DOHH2 (cell line): ENCODE results near the gene SIVA1.

Experiments used
- H3F3A ChIP-seq: fragments of 200-600 bp; sonication (generic), shearing (Covaris generic); 2 replicates; pipeline ENCODE4 v1.6.0; 2016; ENCODE audit warnings: antibody characterized with exemption, mild to moderate bottlenecking; ENCODE audit not compliant: control insufficient read depth, insufficient read depth
- H3K27ac ChIP-seq: fragments of 200-600 bp; sonication (generic); 2 replicates; pipeline ENCODE4 v1.5.1; 2014; ENCODE audit warnings: low read depth, mild to moderate bottlenecking, low read length, moderate library complexity
- H3K27me3 ChIP-seq: fragments of 200-600 bp; sonication (generic); 2 replicates; pipeline ENCODE4 v1.6.1; 2014; ENCODE audit warnings: mild to moderate bottlenecking, low read length, mixed read lengths; ENCODE audit not compliant: control insufficient read depth
- H3K36me3 ChIP-seq: fragments of 200-600 bp; sonication (generic); 2 replicates; pipeline ENCODE4 v1.6.1; 2014; ENCODE audit warnings: mild to moderate bottlenecking, low read length, moderate library complexity, mixed read lengths; ENCODE audit not compliant: control insufficient read depth
- H3K4me1 ChIP-seq: fragments of 200-600 bp; sonication (generic); 2 replicates; pipeline ENCODE4 v1.6.1; 2014; ENCODE audit warnings: mild to moderate bottlenecking, low read length, mixed read lengths; ENCODE audit not compliant: control insufficient read depth
- H3K4me2 ChIP-seq: fragments of 200-600 bp; sonication (generic); 2 replicates; pipeline ENCODE4 v1.6.0; 2014; ENCODE audit warnings: mild to moderate bottlenecking, low read length, moderate library complexity
- H3K4me3 ChIP-seq: fragments of 200-600 bp; sonication (generic); 2 replicates; pipeline ENCODE4 v1.5.1; 2014; ENCODE audit warnings: mild to moderate bottlenecking, low read length, mixed read lengths
- H3K79me2 ChIP-seq: fragments of 200-600 bp; sonication (generic); 2 replicates; pipeline ENCODE4 v1.6.1; 2014; ENCODE audit warnings: mild to moderate bottlenecking, low read length, mixed read lengths; ENCODE audit not compliant: control insufficient read depth
- H3K9me2 ChIP-seq: fragments of 200-600 bp; sonication (generic); replicated peaks from 2 replicates; pipeline ENCODE4 v1.6.1; 2014; ENCODE audit warnings: mild to moderate bottlenecking, low read length, mixed read lengths; ENCODE audit not compliant: control insufficient read depth
- H3K9me3 ChIP-seq: fragments of 200-600 bp; sonication (generic); 2 replicates; pipeline ENCODE4 v1.6.1; 2014; ENCODE audit warnings: antibody characterized with exemption, low read length, mixed read lengths; ENCODE audit not compliant: control insufficient read depth, insufficient read depth
- H4K20me1 ChIP-seq: fragments of 200-600 bp; sonication (generic); 2 replicates; pipeline ENCODE4 v1.6.0; 2014; ENCODE audit warnings: low read depth, mild to moderate bottlenecking, antibody characterized with exemption, low read length, moderate library complexity; ENCODE audit not compliant: control insufficient read depth, insufficient read depth
- EZH2phosphoT487 ChIP-seq: fragments of 200-600 bp; sonication (generic); IDR thresholded peaks from 2 replicates; pipeline ENCODE4 v1.6.1; 2017; ENCODE audit warnings: borderline replicate concordance, mild to moderate bottlenecking, antibody characterized with exemption, low read length, moderate library complexity, mixed read lengths
- TF ChIP-seq, protein P1 (sequence below): fragments of 200-600 bp; sonication (generic); IDR thresholded peaks from one replicate; pipeline ENCODE4 v1.5.1; 2014; ENCODE audit warnings: antibody characterized with exemption, mild to moderate bottlenecking, low read depth, low read length; ENCODE audit not compliant: poor library complexity, severe bottlenecking

Gene SIVA1

DNA sequence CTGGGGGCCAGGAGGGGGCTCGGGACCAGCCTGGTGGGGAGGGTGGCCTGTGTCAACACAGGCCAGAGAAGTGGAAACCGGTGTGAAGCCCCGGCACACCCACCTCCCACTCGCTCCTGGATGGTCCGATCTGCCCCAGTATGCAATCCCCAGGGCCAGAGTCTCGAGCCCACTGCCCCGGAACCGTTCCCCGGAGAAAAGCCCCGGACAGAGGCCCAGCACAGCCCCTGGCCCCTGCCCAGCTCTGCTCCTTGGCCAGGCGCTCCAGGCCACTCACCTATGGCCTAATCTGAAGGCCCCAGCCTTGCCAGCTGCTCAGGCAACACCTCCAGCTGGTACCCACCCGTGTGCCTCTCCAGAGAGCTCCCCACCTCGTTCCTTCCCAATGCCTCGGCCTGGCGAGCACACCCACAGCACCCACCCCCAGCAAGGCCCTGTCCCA lies 24.9 kb downstream of the SIVA1 start:
- Histone ChIP-seq H3K36me3 (peaks cover 54% of the 10 kb centered on the region), H3K9me2 (no peaks in the 10 kb centered on the region), H4K20me1 (no peaks in the 10 kb centered on the region), H3K4me1 (no peaks in the 10 kb centered on the region), H3K4me2 (no peak overlapping the region), H3K79me2 (no peaks in the 10 kb centered on the region), H3K4me3 (no peak overlapping the region), H3K9me3 (no peaks in the 10 kb centered on the region; the same call in 1 of the 2 replicates), H3K27me3 (no peaks in the 10 kb centered on the region), H3K27ac (no peak overlapping the region), H3F3A (no peaks in the 10 kb centered on the region)
- TF ChIP-seq EZH2phosphoT487: no peak

DNA sequence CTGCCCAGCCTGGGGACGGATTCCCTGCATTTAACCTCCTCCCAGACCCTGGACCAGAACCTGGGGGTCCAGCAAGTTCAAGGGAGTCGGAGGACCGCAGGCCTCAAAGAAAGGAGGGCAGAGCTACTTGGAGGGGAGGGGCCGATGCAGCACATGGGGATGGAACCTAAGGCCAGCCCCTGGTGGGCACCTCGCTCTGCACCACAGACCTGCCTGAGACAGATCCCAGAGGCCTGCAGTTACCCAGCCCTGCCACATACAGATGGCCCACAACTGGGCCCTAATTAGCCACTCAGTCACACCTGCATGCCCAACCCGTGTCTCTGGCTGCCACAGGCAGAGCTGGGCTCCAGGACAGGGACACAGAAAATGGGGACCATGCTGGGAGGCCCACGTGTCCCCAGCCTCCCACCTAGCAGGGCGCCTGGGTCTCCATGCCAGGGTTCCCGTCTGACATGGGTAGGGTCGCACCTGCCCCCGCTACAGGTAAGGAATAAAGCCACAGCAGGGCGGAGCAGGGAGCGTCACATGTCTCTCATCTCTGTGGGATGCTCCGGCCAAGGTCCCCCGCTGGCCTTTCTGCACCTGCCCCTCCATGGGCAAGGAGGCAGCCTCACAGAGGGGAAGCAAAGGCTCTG lies 25.9 kb downstream of the SIVA1 start:
- Histone ChIP-seq H3K27me3 (no peaks in the 10 kb centered on the region), H3K4me2 (no peak overlapping the region), H3K9me2 (no peaks in the 10 kb centered on the region), H3K9me3 (no peaks in the 10 kb centered on the region), H3K36me3 (peaks cover 44% of the 10 kb centered on the region), H3K27ac (no peak overlapping the region), H3K4me1 (no peaks in the 10 kb centered on the region), H4K20me1 (no peaks in the 10 kb centered on the region), H3K79me2 (no peaks in the 10 kb centered on the region), H3K4me3 (no peak overlapping the region), H3F3A (no peaks in the 10 kb centered on the region)
- TF ChIP-seq EZH2phosphoT487: no peak
- TF ChIP-seq, protein P1, sequence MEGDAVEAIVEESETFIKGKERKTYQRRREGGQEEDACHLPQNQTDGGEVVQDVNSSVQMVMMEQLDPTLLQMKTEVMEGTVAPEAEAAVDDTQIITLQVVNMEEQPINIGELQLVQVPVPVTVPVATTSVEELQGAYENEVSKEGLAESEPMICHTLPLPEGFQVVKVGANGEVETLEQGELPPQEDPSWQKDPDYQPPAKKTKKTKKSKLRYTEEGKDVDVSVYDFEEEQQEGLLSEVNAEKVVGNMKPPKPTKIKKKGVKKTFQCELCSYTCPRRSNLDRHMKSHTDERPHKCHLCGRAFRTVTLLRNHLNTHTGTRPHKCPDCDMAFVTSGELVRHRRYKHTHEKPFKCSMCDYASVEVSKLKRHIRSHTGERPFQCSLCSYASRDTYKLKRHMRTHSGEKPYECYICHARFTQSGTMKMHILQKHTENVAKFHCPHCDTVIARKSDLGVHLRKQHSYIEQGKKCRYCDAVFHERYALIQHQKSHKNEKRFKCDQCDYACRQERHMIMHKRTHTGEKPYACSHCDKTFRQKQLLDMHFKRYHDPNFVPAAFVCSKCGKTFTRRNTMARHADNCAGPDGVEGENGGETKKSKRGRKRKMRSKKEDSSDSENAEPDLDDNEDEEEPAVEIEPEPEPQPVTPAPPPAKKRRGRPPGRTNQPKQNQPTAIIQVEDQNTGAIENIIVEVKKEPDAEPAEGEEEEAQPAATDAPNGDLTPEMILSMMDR: no peak

DNA sequence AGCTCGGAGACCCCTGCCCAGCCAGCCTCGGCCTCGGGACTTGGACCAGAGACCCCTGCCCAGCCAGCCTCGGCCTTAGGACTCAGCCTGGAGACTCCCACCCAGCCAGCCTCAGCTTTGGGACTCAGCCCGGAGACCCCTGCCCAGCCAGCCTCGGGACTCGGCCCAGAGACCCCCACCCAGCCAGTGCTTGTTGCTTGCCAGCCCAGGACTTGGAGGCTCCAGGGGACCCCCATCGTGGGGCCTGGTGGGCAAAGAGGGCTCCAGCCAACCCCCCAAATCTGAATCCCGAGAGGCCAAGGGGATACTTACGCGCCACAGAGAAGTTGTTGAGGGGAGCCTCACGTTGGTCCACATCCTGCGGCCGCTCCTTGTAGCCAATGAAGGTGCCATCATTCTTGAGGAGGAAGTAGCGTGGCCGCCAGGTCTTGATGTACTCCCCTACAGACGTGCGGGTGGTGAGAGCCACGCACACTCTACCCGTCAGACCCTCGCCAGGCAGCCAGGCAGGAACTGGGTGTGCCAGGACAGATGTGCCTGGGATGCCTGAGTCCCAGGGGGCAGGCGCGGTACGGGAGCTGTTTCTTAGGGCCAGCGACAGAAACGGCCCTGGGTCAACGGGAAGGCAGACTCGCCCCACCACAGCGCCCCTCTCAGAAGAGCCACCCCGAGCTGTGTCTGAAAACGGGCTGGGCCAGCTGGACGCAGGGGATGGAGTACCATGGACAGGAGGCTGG lies 27.0 kb downstream of the SIVA1 start:
- no peaks in the 10 kb centered on the region for H3K79me2 ChIP-seq
- H3K9me3 ChIP-seq: no peaks in the 10 kb centered on the region
- no peak overlapping the region for H3K4me3 ChIP-seq
- H4K20me1 ChIP-seq: no peaks in the 10 kb centered on the region
- H3F3A ChIP-seq: no peaks in the 10 kb centered on the region
- no peak overlapping the region for H3K4me2 ChIP-seq
- no peak overlapping the region for H3K27ac ChIP-seq
- peaks cover 35% of the 10 kb centered on the region for H3K36me3 ChIP-seq
- no peaks in the 10 kb centered on the region for H3K9me2 ChIP-seq
- H3K4me1 ChIP-seq: no peaks in the 10 kb centered on the region
- H3K27me3 ChIP-seq: no peaks in the 10 kb centered on the region
- TF ChIP-seq, protein P1: no peak

DNA sequence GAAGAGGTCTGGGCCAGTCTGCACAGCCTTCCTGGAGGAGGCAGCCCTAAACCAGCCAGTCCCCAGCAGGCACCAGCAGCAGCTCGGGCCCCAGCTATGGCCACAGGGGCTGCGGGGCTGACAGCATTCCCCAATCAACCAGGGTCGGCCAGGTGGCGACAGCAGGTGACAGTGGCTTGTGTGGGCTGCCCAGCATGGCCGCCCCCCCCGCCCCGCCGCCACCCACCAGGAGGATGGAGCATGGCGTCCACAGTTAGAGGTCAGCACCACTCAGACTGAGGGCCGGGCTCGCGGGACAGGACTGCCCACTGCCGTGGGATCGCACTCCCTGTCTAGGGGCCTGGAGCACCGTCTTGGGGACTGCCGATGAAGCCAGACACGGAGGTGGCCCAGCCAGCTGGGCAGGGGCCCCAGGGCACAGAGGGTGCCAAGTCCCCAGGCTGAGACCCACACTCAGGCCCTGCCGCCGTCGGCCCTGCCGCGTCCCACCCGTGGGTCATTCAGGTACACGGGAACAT lies 27.6 kb downstream of the SIVA1 start:
- Histone ChIP-seq H3K27me3 (no peaks in the 10 kb centered on the region), H3K9me2 (no peaks in the 10 kb centered on the region), H3K27ac (no peak overlapping the region), H3K79me2 (no peaks in the 10 kb centered on the region), H3K4me3 (no peak overlapping the region), H3K36me3 (peaks cover 28% of the 10 kb centered on the region; the same call in 1 of the 2 replicates), H3K9me3 (no peaks in the 10 kb centered on the region), H3F3A (no peaks in the 10 kb centered on the region), H3K4me1 (no peaks in the 10 kb centered on the region), H4K20me1 (no peaks in the 10 kb centered on the region), H3K4me2 (no peak overlapping the region)
- no peak for TF ChIP-seq EZH2phosphoT487
- TF ChIP-seq, protein P1: no peak
